Gastroesophageal sphincter (tissue), 3 donors: ENCODE data around the gene USP9X.

Experiments used
- CTCF ChIP-seq, 4 experiments: fragments of 200-600 bp in 2 of 4; fragments of 450-650 bp in 2 of 4; sonication (generic) in 1 of 4; IDR thresholded peaks; one replicate each; pipeline ENCODE4 v1.5.1; 2017 to 2019; ENCODE audit warnings: antibody characterized with exemption in 4 of 4, mild to moderate bottlenecking in 2 of 4, moderate library complexity in 2 of 4
- EP300 ChIP-seq: sonication (generic); formaldehyde crosslinking; IDR thresholded peaks from one replicate; pipeline ENCODE4 v1.6.1; 2017; ENCODE audit warnings: antibody characterized with exemption, mild to moderate bottlenecking
- POLR2A ChIP-seq, 2 donors: fragments of 450-650 bp; IDR thresholded peaks; one replicate each; pipeline ENCODE4 v1.6.1; 2017; ENCODE audit warnings: antibody characterized with exemption in 2 of 2, mild to moderate bottlenecking in 2 of 2, moderate library complexity in 1 of 2
- POLR2AphosphoS5 ChIP-seq: sonication (generic); formaldehyde crosslinking; IDR thresholded peaks from one replicate; pipeline ENCODE4 v1.6.1; 2017; ENCODE audit warnings: antibody characterized with exemption

- TF ChIP-seq EP300 (no peak), CTCF (IDR thresholded peaks at IDR 0.05) (no peak), POLR2AphosphoS5 (no peak), POLR2A (IDR thresholded peaks at IDR 0.05) (no peak)
Measured at GRCh38 chrX:41127477-41128192, 42.4 kb downstream of the USP9X start.
